Measurements from ENCODE around the gene SDK1. TPM values are rescaled to one million over a fixed set of nuclear protein-coding genes. Genes with fewer than 3 reads are reported as not detected.
"Not testable (repeated sequence)": the region's sequence is repeated elsewhere in the genome, so short reads cannot be mapped to it uniquely, and the experiment has no call there.

Gene SDK1
- total RNA-seq, 2 experiments from 2014 or later = 0.19 to 0.36 TPM

GRCh38 chr7:4257146-4258111, 956.4 kb downstream of the SDK1 start:
- intact Hi-C loops (cut with micrococcal nuclease; ENCODE audit: unreplicated experiment) = no loop called here
- TF ChIP-seq EZH2phosphoT487 (IDR thresholded peaks at IDR 0.05; ENCODE audit: borderline replicate concordance, low read depth, low read length) (no peak), CTCF (conservative IDR thresholded peaks at IDR 0.05; ENCODE audit: low read length) (no peak)
- H3K9me2 ChIP-seq (ENCODE audit: insufficient read depth, low read length) = no peaks in the 10 kb centered on the region
- no TSS peak for BruUV-seq (replicated peaks)
- no peaks in the 10 kb centered on the region for H4K20me1 ChIP-seq (ENCODE audit: insufficient read depth, low read length)
- no peak for DNase-seq (ENCODE audit: low spot score)
- H2AFZ ChIP-seq (ENCODE audit: low read length) = no peak overlapping the region
- H3K4me3 ChIP-seq (ENCODE audit: low read depth, low read length, poor library complexity, severe bottlenecking) = no peak overlapping the region
- H3K79me2 ChIP-seq (ENCODE audit: insufficient read depth, low read depth, low read length) = no peaks in the 10 kb centered on the region
- POLR2A ChIA-PET = no interaction called here
- H3K4me2 ChIP-seq (ENCODE audit: low read length) = no peak overlapping the region
- H3K36me3 ChIP-seq (ENCODE audit: insufficient read depth, low read length) = no peaks in the 10 kb centered on the region
- no peaks in the 10 kb centered on the region for H3K9me3 ChIP-seq (ENCODE audit: low read length)
- CTCF ChIA-PET (ENCODE audit: unreplicated experiment) = no interaction called here
- H3K4me1 ChIP-seq (ENCODE audit: insufficient read depth, low read length, poor library complexity, severe bottlenecking) = no peaks in the 10 kb centered on the region
- H3K27ac ChIP-seq (ENCODE audit: low read depth, low read length, poor library complexity, severe bottlenecking) = no peak overlapping the region

- H3K4me1 ChIP-seq (ENCODE audit: insufficient read depth, low read length, poor library complexity, severe bottlenecking); intact Hi-C loops (cut with micrococcal nuclease; ENCODE audit: unreplicated experiment); H3K9me2 ChIP-seq (ENCODE audit: insufficient read depth, low read length); H3K9me3 ChIP-seq (ENCODE audit: low read length); CTCF ChIA-PET (ENCODE audit: unreplicated experiment); H3K4me2 ChIP-seq (ENCODE audit: low read length); POLR2A ChIA-PET; H3K79me2 ChIP-seq (ENCODE audit: insufficient read depth, low read depth, low read length); H3K36me3 ChIP-seq (ENCODE audit: insufficient read depth, low read length); H3K27ac ChIP-seq (ENCODE audit: low read depth, low read length, poor library complexity, severe bottlenecking); DNase-seq (ENCODE audit: low spot score); BruUV-seq (replicated peaks); H4K20me1 ChIP-seq (ENCODE audit: insufficient read depth, low read length); H2AFZ ChIP-seq (ENCODE audit: low read length); H3K4me3 ChIP-seq (ENCODE audit: low read depth, low read length, poor library complexity, severe bottlenecking): not testable (repeated sequence)
Observed at GRCh38 chr7:4260116-4260515, 959.1 kb downstream of the SDK1 start.

- no TSS peak for BruUV-seq (replicated peaks)
- CTCF ChIA-PET (ENCODE audit: unreplicated experiment) = interaction anchor here (0.6 kb wide), 1 partner anchor 24 kb away, joined by 5 read pairs; no protein-coding TSS in a partner anchor
- intact Hi-C loops (cut with micrococcal nuclease; ENCODE audit: unreplicated experiment) = no loop called here
Observed at GRCh38 chr7:4260867-4261600, 960.0 kb downstream of the SDK1 start.

More at GRCh38 chr7:4260867-4261600, 960.0 kb downstream of the SDK1 start:
- no peak overlapping the region for H2AFZ ChIP-seq (ENCODE audit: low read length)
- POLR2A ChIA-PET = no interaction called here
- H3K9me2 ChIP-seq (ENCODE audit: insufficient read depth, low read length) = no peaks in the 10 kb centered on the region
- H3K4me3 ChIP-seq (ENCODE audit: low read depth, low read length, poor library complexity, severe bottlenecking) = no peak overlapping the region
- no peak for TF ChIP-seq EZH2phosphoT487 (IDR thresholded peaks at IDR 0.05; ENCODE audit: borderline replicate concordance, low read depth, low read length)
- TF ChIP-seq CTCF (conservative IDR thresholded peaks at IDR 0.05; ENCODE audit: low read length) = no peak
- no peak for DNase-seq (ENCODE audit: low spot score)
- no peaks in the 10 kb centered on the region for H3K4me1 ChIP-seq (ENCODE audit: insufficient read depth, low read length, poor library complexity, severe bottlenecking)
- no peak overlapping the region for H3K4me2 ChIP-seq (ENCODE audit: low read length)
- no peaks in the 10 kb centered on the region for H4K20me1 ChIP-seq (ENCODE audit: insufficient read depth, low read length)
- H3K79me2 ChIP-seq (ENCODE audit: insufficient read depth, low read depth, low read length) = no peaks in the 10 kb centered on the region
- no peak overlapping the region for H3K27ac ChIP-seq (ENCODE audit: low read depth, low read length, poor library complexity, severe bottlenecking)
- H3K9me3 ChIP-seq (ENCODE audit: low read length) = no peaks in the 10 kb centered on the region
- H3K36me3 ChIP-seq (ENCODE audit: insufficient read depth, low read length) = no peaks in the 10 kb centered on the region

All from OCI-LY7 (cell line).